LNCAP (cell line): ENCODE measurements around the gene C5orf34.

Experiments
- TF ChIP-seq, protein P1 (sequence below): fragments of 450-650 bp; IDR thresholded peaks from 2 replicates; pipeline ENCODE4 v1.5.1; 2017; ENCODE audit warnings: mild to moderate bottlenecking

C5orf34 gene

DNA sequence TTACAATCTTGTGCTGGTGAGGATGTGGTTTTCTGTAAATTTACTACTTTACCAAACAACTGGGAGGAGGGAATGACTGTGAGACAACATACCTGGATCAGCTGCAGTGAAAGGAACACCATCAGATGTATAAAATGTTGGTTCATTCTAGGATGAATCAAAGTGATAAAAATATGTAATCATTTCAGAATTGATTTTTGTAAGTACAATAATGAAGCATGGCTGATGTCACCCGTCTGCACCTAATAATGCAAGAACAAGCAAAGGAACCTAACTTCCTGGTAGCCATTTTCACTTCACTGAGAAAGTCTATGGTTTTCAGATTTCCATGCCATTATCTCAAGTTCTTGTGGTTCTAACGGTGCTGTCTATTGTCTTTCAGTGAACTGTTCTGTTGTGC lies 18.7 kb upstream of the C5orf34 start:
- TF ChIP-seq, protein P1, sequence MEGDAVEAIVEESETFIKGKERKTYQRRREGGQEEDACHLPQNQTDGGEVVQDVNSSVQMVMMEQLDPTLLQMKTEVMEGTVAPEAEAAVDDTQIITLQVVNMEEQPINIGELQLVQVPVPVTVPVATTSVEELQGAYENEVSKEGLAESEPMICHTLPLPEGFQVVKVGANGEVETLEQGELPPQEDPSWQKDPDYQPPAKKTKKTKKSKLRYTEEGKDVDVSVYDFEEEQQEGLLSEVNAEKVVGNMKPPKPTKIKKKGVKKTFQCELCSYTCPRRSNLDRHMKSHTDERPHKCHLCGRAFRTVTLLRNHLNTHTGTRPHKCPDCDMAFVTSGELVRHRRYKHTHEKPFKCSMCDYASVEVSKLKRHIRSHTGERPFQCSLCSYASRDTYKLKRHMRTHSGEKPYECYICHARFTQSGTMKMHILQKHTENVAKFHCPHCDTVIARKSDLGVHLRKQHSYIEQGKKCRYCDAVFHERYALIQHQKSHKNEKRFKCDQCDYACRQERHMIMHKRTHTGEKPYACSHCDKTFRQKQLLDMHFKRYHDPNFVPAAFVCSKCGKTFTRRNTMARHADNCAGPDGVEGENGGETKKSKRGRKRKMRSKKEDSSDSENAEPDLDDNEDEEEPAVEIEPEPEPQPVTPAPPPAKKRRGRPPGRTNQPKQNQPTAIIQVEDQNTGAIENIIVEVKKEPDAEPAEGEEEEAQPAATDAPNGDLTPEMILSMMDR: no peak

DNA sequence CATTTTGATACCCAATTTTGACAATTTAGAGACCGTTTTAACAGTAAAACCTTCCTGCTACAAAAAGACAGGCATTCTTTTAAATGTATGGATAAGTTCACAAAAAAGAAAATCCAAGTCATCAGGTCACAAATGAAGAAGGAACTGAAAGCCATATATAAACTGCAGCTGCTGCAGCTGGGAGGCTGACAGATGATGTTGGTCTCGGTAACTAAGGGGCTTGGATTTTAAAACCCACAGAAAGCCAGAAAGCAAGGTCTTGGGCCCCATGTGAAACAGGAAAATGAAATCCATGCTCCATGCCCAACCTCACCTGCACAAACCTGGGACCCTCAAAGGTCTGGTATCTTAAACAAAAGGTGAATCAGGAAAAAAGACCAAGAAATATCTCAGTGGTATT lies 15.7 kb upstream of the C5orf34 start:
- TF ChIP-seq, protein P1: no peak

DNA sequence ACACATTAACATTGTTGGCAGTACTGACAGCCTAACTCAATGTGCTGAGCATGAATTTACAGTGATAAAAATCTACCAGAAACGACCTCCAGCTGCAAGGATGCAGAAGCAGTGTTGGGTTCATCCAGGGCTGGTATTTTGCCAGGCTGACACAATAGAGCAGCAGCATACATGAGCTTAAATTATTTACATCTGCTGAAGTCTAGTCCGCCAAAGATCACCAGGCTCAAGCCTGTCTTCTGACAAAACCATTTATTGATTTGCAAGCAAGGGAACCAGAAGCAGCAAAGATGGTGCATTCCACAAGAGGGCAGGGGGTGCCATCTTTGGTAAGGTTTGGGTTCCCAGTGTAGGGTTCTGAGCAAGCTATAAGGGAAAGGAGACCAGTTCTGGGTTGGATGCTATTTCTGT lies 8.7 kb upstream of the C5orf34 start:
- TF ChIP-seq, protein P1: no peak

DNA sequence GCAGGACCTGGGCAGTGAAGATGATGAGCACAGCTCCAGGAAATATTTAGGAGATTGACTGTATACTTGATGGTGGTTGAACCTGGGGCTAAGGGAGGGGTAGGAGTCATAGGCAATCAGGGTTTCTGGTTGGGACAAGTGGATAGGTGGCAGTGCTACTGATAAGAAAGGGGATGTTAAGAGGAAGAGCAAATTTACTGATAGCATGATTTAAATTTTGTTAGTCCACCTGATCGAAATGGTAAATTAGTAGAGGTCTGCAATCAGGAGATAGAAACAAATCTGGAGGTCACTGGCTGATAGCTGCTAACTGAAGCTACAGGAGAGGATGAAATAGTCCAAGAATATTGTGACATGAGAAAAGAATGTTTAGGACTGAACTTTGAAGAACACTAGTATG lies 5.7 kb upstream of the C5orf34 start:
- TF ChIP-seq, protein P1: no peak

DNA sequence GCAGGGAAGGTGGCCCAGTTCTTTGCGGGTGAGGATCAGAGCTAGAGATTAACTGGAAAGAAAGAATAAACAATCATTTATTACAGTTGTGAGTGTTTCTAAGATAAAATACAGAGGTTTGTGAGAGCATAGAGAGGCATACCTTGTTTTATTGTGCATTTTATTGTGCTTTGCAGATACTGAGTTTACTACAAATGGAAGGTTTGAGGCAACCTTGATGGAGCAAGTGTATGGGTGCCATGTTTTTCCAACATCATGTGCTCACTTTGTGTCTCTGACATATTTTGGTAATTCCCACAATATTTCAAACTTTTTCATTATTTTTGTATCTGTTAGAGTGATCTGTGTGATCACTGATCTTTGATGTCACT lies 715 bp upstream of the C5orf34 start:
- TF ChIP-seq, protein P1: no peak

DNA sequence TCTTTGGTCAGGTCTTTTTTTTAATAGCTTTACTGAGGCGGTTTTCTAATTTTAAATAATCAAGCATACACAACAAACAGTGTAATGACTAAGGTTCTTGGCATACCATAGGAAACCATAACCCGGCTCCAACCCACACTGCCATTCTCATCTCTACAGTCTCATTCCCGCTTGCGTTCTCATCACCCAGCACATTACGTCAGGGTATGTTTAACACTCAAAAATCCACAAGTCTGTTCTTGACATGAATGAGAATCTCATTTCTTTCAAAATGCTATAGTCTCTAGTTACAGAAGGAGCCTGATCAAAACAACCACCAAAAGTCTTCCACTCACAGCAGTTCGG lies 505 bp downstream of the C5orf34 start:
- TF ChIP-seq, protein P1: no peak

DNA sequence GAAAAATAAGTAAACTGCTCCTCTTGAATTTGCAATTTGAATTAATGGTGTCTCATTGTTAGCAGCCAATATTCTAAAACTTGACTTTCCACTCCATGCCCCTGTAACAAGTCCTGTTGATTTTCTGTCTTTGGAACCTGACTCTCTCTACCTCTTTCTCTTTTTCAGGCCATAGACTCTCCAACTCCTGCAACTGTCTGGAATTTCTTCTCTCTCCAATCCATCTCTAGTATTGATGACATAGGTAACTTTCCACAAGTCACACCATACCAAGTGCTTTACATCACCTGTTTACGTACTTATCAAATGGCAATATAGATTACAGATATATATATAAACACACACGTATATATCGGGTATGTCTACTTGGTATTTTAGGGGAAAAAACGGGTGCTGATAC lies 923 bp downstream of the C5orf34 start:
- TF ChIP-seq, protein P1: no peak

DNA sequence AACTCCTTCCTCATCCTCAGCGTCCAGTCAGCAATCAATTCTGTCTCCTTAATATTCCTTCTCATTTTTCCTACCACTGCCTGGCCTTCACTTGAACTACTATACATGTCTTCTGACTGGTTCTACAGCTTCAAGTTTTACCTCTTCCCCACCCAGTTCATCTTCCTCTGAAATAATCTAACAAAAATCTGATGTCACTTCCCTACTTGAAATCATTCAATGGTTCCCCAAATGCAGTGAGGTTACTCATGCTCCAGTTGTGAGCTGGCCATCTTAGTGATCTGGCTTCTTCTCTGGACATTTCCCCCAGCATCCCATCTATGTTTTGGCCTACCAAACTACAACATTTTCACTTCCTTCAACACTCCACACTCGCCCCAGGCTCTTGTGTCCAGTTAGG lies 16.4 kb downstream of the C5orf34 start:
- TF ChIP-seq, protein P1: no peak
